T-cell (primary cell): Measurements from ENCODE around the gene TES. TPM values are rescaled to one million over a fixed set of nuclear protein-coding genes. Genes with fewer than 3 reads are reported as not detected.

Source experiments
- ATAC-seq, 4 experiments: fragments of 200-7000 bp in 3 of 4; fragments of 150-1000 bp in 1 of 4; cut with Tn5 transposase; replicated peaks in 1 of 4; 1 replicate in 3 of 4; 2 replicates in 1 of 4; pipeline ENCODE4 v1.10.0; 2021; ENCODE audit warnings: moderate library complexity in 3 of 4, mild to moderate bottlenecking in 2 of 4, moderate number of reproducible peaks in 1 of 4
- CTCF ChIA-PET, 2 donors: fragments of 300-600 bp; sonication (Branson Sonifier 250); formaldehyde crosslinking; loops; one replicate each; lab custom pipeline; 2022; ENCODE audit warnings: antibody characterized with exemption in 2 of 2; lab: Charles Lee
- POLR2A ChIA-PET, 2 donors: fragments of 300-600 bp; sonication (Branson Sonifier 250); formaldehyde crosslinking; loops; one replicate each; lab custom pipeline; 2022; ENCODE audit warnings: antibody characterized with exemption in 2 of 2; lab: Charles Lee
- DNase-seq, 35 experiments: peaks; one replicate each; pipeline versions ENCODE4 v3.0.0 to v3.0.0-alpha.2; 2013 to 2023
- H3K27ac ChIP-seq: one replicate; pipeline ENCODE4 v1.5.1; 2013; ENCODE audit warnings: low read length
- H3K27me3 ChIP-seq, 2 experiments: replicated peaks in 1 of 2; 1 replicate in 1 of 2; 2 replicates in 1 of 2; pipeline versions ENCODE4 v1.6.1 to v1.7.0; 2013; ENCODE audit warnings: low read length in 1 of 2, mixed read lengths in 1 of 2; ENCODE audit not compliant: control insufficient read depth in 2 of 2, insufficient read depth in 2 of 2; ENCODE audit errors: extremely low read depth in 1 of 2
- H3K36me3 ChIP-seq, 2 donors: 1 replicate in 1 of 2; 2 replicates in 1 of 2; pipeline versions ENCODE4 v1.6.1 to v1.7.0; 2013; ENCODE audit warnings: low read length in 1 of 2; ENCODE audit not compliant: control insufficient read depth in 2 of 2, insufficient read depth in 1 of 2; ENCODE audit errors: extremely low read depth in 1 of 2
- H3K4me1 ChIP-seq, 2 experiments: 1 replicate in 1 of 2; 2 replicates in 1 of 2; pipeline versions ENCODE4 v1.6.1 to v1.7.0; 2013; ENCODE audit warnings: low read length in 2 of 2, mixed read lengths in 1 of 2; ENCODE audit not compliant: insufficient read depth in 2 of 2, control insufficient read depth in 1 of 2; ENCODE audit errors: extremely low read depth in 1 of 2
- H3K4me3 ChIP-seq, 2 donors: 1 replicate in 1 of 2; 2 replicates in 1 of 2; pipeline versions ENCODE4 v1.5.1 to v1.7.0; 2013; ENCODE audit warnings: mild to moderate bottlenecking in 2 of 2, low read length in 1 of 2, moderate library complexity in 1 of 2; ENCODE audit not compliant: control insufficient read depth in 1 of 2; ENCODE audit errors: extremely low read depth in 1 of 2
- H3K9me3 ChIP-seq: 2 replicates; pipeline ENCODE4 v1.7.0; 2013
- H3K27ac Mint-ChIP-seq, 2 donors: one replicate each; pipeline ENCODE4 v1.8.0; 2020 to 2021; ENCODE audit warnings: mild to moderate bottlenecking in 2 of 2, mixed read lengths in 2 of 2
- H3K27me3 Mint-ChIP-seq, 2 donors: one replicate each; pipeline ENCODE4 v1.8.0; 2021 to 2022; ENCODE audit warnings: mixed read lengths in 2 of 2
- H3K36me3 Mint-ChIP-seq: one replicate; pipeline ENCODE4 v1.8.0; 2021; ENCODE audit warnings: mixed read lengths
- H3K4me1 Mint-ChIP-seq, 3 donors: one replicate each; pipeline ENCODE4 v1.8.0; 2020 to 2022; ENCODE audit warnings: mixed read lengths in 3 of 3, mild to moderate bottlenecking in 1 of 3
- H3K4me3 Mint-ChIP-seq, 3 donors: one replicate each; pipeline ENCODE4 v1.8.0; 2020 to 2022; ENCODE audit warnings: mild to moderate bottlenecking in 3 of 3, mixed read lengths in 3 of 3, moderate library complexity in 3 of 3
- H3K9me3 Mint-ChIP-seq, 3 donors: one replicate each; pipeline ENCODE4 v1.8.0; 2020 to 2022; ENCODE audit warnings: mixed read lengths in 3 of 3
- WGBS: methylation state at CpG from one replicate; pipeline ENCODE4 v1.1.5; 2013; ENCODE audit warnings: missing lambda C conversion rate; ENCODE audit not compliant: insufficient coverage; 5-methylcytosine and 5-hydroxymethylcytosine counted together
- total RNA-seq, 35 experiments: library from RNA in 6 of 35; stranded (reverse) in 6 of 35; fragments of 120-200 nt in 1 of 35; gene quantifications; one replicate each; pipeline versions ENCODE4 v1.2.1 to v1.2.4 and lab custom pipeline; 2013 to 2026

The TES gene
- total RNA-seq, 5 donors from 2014 or later (not counting 1 experiment from before 2014, with no cell fraction given), result 101 to 132 (median 117) TPM

DNA sequence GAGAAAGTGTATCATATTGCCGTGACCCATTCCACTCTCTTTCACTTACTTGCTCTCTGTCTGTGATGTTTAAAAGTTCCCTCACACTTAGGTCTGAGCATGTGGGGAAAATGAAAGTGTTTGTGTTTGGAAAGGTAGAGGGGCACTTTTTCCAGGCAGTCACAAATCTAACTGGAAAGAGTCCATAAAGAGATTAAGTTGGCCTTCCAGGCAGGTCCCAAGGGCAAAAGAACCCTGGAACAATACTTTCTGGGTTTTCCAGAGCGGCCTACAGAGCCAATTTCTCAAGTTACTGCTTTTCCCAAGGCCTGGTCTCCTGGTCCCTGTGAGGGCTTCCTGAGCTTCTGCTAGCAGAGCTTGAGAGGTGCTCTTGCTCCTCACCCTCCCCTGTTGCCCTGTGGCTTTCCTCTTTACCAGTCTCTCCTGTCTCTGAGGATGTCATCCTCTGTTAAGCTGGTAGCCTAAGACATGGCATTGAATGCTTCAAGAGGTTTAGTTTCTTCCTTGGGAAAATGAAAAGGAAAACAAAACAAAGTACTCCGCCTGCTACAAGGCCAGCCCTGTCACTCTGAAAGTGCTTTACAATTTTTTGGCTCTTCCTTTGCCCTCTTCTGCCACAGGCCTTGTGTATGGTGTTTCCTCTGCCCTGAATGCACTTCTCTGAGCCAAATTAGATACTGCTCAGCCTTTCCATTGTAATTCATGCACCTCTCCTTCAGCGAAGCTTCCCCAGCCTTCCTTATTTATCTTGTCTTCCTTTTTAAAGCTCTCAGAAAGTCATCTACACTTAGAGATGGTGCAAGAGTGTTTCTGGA, 20.1 kb downstream of the TES start:
- no peaks in the 10 kb centered on the region for H3K36me3 ChIP-seq
- H3K4me3 ChIP-seq, result no peak overlapping the region
- 100% methylated on average over 2 of the region's 4 CpGs for WGBS
- no peaks in the 10 kb centered on the region for H3K9me3 Mint-ChIP-seq
- peaks cover 9% of the 10 kb centered on the region for H3K36me3 Mint-ChIP-seq
- no peaks in the 10 kb centered on the region for H3K27me3 ChIP-seq
- peaks cover 80 to 94% (median 92%) of the 10 kb centered on the region in 3 donors for H3K4me1 Mint-ChIP-seq
- DNase-seq (no peak), ATAC-seq (peak; percentile 54 to 67 (median 62))
- peak overlapping the region; percentile 40 for H3K27ac ChIP-seq
- H3K9me3 ChIP-seq, result no peaks in the 10 kb centered on the region
- H3K4me1 ChIP-seq, result peaks cover 28 to 55% of the 10 kb centered on the region in 2 experiments
- H3K27ac Mint-ChIP-seq, result peak overlapping the region; percentile 60 to 75
- POLR2A ChIA-PET, result interaction anchor here (1.1 to 3.8 kb wide), 3 partner anchors 13 to 19 kb away, joined by 3 to 32 read pairs (median 4); partner anchors contain the start of gene TES (in 1 of the 2)
- CTCF ChIA-PET, result interaction anchor here (0.8 to 15.8 kb wide), 9 partner anchors 10 to 1295 kb away, joined by 3 to 450 read pairs (median 10); partner anchors contain the start of gene TES (in 1 of the 2)
- no peaks in the 10 kb centered on the region for H3K27me3 Mint-ChIP-seq
- peak overlapping the region; percentile 10 to 57 (median 29) for H3K4me3 Mint-ChIP-seq

DNA sequence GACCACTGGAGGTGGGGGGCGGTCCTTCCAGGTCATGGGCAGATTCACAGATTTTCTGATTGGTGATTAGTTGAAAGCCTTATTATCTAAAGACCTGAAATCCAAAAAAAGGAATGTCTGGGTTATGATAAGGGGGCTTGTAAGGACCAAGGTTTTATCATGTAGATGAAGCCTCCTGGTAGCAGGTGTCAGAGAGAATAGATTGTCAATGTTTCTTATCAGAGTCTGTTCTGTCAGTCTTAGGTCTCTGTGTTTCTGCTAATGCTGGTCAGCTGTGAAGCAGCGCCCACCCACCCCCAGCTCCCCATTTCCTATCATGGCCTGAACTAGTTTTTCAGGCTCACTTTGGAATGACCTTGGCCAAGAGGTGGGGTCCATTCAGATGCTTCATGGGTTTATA, 21.2 kb downstream of the TES start:
- H3K4me3 Mint-ChIP-seq, result no peak overlapping the region

DNA sequence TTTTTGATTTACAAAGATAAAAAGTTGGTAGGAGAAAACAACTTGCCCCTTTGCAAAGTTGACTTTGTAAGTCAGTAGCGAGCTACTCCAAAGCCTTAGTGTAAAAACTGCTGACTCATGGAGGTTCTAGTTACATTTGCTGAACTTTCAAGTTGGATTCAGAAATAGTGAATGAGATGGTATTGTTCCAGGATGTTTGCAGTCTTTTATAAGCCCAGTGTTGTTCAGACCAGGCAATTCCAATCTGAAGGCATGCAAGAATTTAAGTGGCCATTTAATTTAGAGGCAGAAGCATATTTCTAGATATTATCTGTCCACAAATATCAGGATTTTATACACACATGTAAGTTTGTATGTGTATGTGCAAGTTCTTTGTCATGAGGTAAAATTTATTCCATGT, 21.6 kb downstream of the TES start:
- no peak overlapping the region for H3K4me3 ChIP-seq
- ChIA-PET POLR2A (interaction anchor here (0.6 to 3.8 kb wide), 3 partner anchors 19 to 311 kb away, joined by 3 to 32 read pairs (median 3); partner anchors contain the start of gene TES (in 1 of the 2)), CTCF (interaction anchor here (0.6 to 15.8 kb wide), 15 partner anchors 9 to 358 kb away, joined by 3 to 450 read pairs (median 3); partner anchors contain the start of gene TES (in 1 of the 2))
- no peaks in the 10 kb centered on the region for H3K27me3 Mint-ChIP-seq
- peaks cover 28 to 57% of the 10 kb centered on the region in 2 experiments for H3K4me1 ChIP-seq
- no peak overlapping the region for H3K4me3 Mint-ChIP-seq
- H3K36me3 ChIP-seq, result peaks cover 0 to 3% of the 10 kb centered on the region in 2 donors
- DNase-seq, result no peak
- H3K36me3 Mint-ChIP-seq, result peaks cover 2% of the 10 kb centered on the region
- peaks cover 73 to 92% (median 89%) of the 10 kb centered on the region in 3 donors for H3K4me1 Mint-ChIP-seq
- H3K27me3 ChIP-seq, result no peaks in the 10 kb centered on the region
- H3K27ac Mint-ChIP-seq, result peak overlapping the region; percentile 73 to 75
- 70% methylated on average over 1 of the region's 1 CpG for WGBS
- no peaks in the 10 kb centered on the region for H3K9me3 ChIP-seq
- no peak for ATAC-seq
- no peaks in the 10 kb centered on the region for H3K9me3 Mint-ChIP-seq
- H3K27ac ChIP-seq, result no peak overlapping the region

More for the DNA sequence above, 21.2 kb downstream of the TES start:
- 100% methylated on average over 1 of the region's 2 CpGs for WGBS
- peaks cover 75 to 90% (median 87%) of the 10 kb centered on the region in 3 donors for H3K4me1 Mint-ChIP-seq
- Histone ChIP-seq H3K4me1 (peaks cover 28 to 57% of the 10 kb centered on the region in 2 experiments), H3K27ac (no peak overlapping the region), H3K4me3 (no peak overlapping the region), H3K27me3 (no peaks in the 10 kb centered on the region), H3K9me3 (no peaks in the 10 kb centered on the region), H3K36me3 (no peaks in the 10 kb centered on the region)
- POLR2A ChIA-PET, result interaction anchor here (0.6 to 3.8 kb wide), 5 partner anchors 14 to 311 kb away, joined by 3 to 32 read pairs (median 3); partner anchors contain the start of gene TES (in 1 of the 2)
- peaks cover 4% of the 10 kb centered on the region for H3K36me3 Mint-ChIP-seq
- CTCF ChIA-PET, result interaction anchor here (0.9 to 15.8 kb wide), 10 partner anchors 9 to 99 kb away, joined by 3 to 450 read pairs (median 6); partner anchors contain the start of gene TES (in 1 of the 2)
- no peak for DNase-seq
- H3K9me3 Mint-ChIP-seq, result no peaks in the 10 kb centered on the region
- H3K27me3 Mint-ChIP-seq, result no peaks in the 10 kb centered on the region
- H3K27ac Mint-ChIP-seq, result peak overlapping the region; percentile 73 to 75
- ATAC-seq, result no peak

DNA sequence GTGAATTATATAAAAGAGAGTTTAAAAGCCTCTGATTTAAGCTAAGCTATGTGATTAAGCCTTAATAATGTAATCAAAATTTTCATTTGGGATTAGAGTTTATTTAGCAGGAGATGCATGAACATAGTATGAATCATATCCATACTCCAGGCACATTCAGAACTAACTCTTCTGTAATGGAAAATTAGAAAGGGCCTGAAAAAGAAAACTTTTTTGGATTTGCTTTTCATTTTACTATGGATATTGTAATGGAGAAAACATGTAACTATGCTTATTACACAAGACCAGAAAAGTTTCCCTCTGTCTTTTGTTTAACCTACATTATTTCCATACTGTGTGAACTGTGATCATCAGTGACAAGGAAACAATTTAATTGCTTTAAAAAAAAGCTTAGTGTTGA, 22.0 kb downstream of the TES start:
- H3K4me3 Mint-ChIP-seq, result no peak overlapping the region
- Histone ChIP-seq H3K27ac (no peak overlapping the region), H3K27me3 (no peaks in the 10 kb centered on the region), H3K4me1 (peaks cover 28 to 57% of the 10 kb centered on the region in 2 experiments), H3K9me3 (no peaks in the 10 kb centered on the region), H3K4me3 (no peak overlapping the region), H3K36me3 (peaks cover 0 to 7% of the 10 kb centered on the region in 2 donors)
- ChIA-PET POLR2A (interaction anchor here (0.6 to 3.8 kb wide), 5 partner anchors 20 to 975 kb away, joined by 3 to 32 read pairs (median 4); partner anchors contain the start of gene TES (in 1 of the 2)), CTCF (interaction anchor here (0.6 to 15.8 kb wide), 17 partner anchors 8 to 884 kb away, joined by 3 to 450 read pairs (median 3); partner anchors contain the start of gene TES (in 1 of the 2))
- H3K27ac Mint-ChIP-seq, result peak overlapping the region; percentile 73 to 75
- H3K27me3 Mint-ChIP-seq, result no peaks in the 10 kb centered on the region
- DNase-seq (no peak), ATAC-seq (no peak)
- H3K4me1 Mint-ChIP-seq, result peaks cover 74 to 93% (median 90%) of the 10 kb centered on the region in 3 donors
- H3K36me3 Mint-ChIP-seq, result peaks cover 5% of the 10 kb centered on the region
- H3K9me3 Mint-ChIP-seq, result no peaks in the 10 kb centered on the region

DNA sequence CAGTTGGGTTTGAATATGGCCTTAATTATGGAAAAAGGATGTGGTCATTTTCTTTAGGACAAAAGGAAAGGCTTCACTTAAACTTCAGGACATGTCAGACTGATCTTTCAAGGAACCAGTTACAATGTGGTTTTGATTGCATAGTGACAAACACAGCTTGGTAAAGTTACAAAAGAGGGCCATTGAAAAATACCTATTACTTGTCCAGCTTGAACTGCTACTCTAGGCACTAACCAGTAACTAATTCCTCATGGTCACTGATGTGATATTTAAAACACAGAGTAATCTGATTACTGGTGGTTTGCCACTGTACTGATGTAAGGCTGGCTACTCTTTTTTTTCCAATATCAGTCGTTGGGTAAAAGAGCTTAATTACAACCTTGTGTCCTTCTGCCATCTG, 22.6 kb downstream of the TES start:
- no peak for ATAC-seq
- no peak overlapping the region for H3K4me3 Mint-ChIP-seq
- no CpG with 5 or more reads among the region's 1 CpG for WGBS

More for the DNA sequence above, 22.6 kb downstream of the TES start:
- DNase-seq, result no peak
- Histone ChIP-seq H3K4me3 (no peak overlapping the region), H3K27ac (peak overlapping the region; percentile 13), H3K27me3 (no peaks in the 10 kb centered on the region), H3K9me3 (no peaks in the 10 kb centered on the region), H3K4me1 (peaks cover 28 to 59% of the 10 kb centered on the region in 2 experiments), H3K36me3 (peaks cover 4 to 12% of the 10 kb centered on the region in 2 donors)
- H3K27ac Mint-ChIP-seq, result peak overlapping the region; percentile 75 to 91
- peaks cover 11% of the 10 kb centered on the region for H3K36me3 Mint-ChIP-seq
- CTCF ChIA-PET, result interaction anchor here (0.7 to 15.8 kb wide), 15 partner anchors 8 to 883 kb away, joined by 3 to 450 read pairs (median 3); partner anchors contain the start of gene TES (in 1 of the 2)
- H3K9me3 Mint-ChIP-seq, result no peaks in the 10 kb centered on the region
- H3K27me3 Mint-ChIP-seq, result no peaks in the 10 kb centered on the region
- peaks cover 74 to 93% (median 90%) of the 10 kb centered on the region in 3 donors for H3K4me1 Mint-ChIP-seq
- POLR2A ChIA-PET, result interaction anchor here in 1 of 2 donors (0.7 to 3.8 kb wide), 3 partner anchors 22 to 976 kb away, joined by 4 to 32 read pairs (median 4); partner anchors contain the start of gene TES
